GM19467 (cell line): ENCODE results near the gene PLPP7.
"Not testable (repeated sequence)": the region's sequence is repeated elsewhere in the genome, so short reads cannot be mapped to it uniquely, and the experiment has no call there.

Experiments
- ATAC-seq: cut with Tn5 transposase; IDR thresholded peaks from one replicate; pipeline ENCODE4 v1.9.1; 2021; ENCODE audit warnings: mild to moderate bottlenecking, moderate library complexity; ENCODE audit not compliant: unreplicated experiment

PLPP7 gene

DNA sequence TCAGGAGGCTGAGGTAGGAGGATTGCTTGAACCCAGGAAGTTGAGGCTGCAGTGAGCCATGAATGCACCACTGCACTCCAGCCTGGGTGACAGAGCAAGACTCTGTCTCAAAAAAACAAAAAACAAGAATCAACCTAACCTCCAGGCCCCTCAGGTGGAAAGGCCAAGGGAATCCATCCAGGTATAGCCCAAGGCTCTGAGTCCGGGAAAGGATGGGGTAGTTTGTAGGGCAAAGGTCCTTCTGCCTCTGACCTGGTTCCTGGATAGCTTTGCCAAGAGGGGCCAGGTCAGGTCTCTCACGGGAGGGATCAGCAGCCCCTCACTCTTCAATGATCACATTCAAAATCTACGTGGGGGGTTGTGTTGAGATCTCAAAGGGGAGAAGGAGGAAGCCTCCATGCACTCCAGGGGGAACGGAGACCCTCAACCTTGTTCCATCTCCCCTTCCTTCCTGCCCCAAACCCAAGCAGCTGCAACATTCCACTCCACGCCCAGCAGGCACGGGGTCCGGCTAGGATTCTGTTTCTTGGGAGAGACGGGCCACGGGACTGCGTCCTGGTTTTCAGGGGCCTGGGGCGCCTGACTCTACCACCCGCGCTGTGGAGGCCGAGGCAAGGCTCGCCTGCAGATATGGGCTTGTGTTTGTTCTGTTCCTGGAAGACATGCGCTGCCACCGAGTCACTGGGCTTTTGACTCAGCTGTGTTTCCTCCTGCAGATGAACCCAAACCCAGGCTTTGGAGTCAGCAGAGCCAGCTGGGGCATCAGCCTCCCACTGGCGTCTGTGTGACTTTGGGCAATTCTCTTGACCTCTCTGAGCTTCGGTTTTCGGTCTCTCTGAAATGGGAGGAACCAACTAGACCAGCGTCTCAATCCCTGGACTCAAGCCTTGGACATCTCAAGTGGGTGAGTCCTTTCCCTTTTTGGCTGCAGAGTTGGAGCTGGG is 35.5 kb downstream of the PLPP7 start:
- no peak for ATAC-seq

DNA sequence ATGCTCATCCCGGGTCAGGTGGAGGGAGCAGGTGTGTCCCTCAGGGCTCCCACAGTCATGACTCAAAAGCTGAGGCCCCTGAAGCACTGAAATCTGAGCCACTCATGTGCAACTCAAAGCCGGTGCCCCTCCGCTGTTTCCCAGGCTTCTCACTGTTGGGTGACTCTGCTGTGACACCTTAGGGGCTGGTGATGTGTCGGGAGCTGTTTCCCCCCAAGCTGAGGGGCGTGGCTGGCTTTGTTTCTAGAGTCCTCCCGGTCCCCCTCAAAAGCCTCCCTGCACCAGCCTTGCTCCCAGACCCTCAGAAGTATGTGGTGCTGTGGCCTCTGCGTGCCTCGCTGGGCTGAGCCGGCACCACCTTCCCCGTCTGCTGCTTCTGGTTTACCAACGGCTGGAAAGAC is 39.7 kb downstream of the PLPP7 start:
- ATAC-seq, result no peak

DNA sequence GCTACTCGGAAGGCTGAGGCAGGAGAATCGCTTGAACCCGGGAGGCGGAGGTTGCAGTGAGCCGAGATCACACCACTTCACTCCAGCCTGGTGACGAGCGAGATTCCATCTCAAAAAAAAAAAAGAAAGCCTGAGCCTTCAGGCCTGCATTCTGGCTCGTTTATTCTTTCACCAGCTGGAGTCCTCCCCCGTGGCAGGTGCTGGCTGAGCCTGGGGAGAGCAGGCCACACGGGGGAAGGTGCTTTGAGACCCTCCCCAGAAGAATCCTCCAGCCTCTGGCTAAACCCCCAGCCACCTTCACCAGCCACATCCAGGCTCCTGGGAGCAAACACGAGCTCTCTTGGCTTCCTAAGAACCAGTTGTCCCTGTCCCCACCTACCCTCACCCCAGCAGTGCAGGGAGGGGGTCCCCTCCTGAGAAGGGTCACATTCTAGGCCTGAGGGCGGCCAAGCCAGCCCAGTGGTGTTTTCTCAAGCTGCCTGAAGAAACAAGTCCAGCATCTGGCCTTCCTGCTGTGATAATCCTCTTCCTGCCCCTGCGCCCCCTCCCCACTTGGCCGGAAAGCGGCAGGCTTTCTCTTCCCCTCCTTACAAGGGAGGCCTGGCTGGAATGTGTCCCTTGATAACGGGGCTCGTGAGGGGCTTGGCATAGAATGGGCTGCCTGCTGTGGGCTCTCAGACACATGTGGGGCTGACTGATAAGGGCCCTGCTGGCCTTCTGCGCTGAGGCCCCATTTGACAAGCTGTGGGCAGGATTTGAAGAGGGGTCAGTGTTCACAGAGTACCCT is 41.5 kb downstream of the PLPP7 start:
- ATAC-seq, result no peak

DNA sequence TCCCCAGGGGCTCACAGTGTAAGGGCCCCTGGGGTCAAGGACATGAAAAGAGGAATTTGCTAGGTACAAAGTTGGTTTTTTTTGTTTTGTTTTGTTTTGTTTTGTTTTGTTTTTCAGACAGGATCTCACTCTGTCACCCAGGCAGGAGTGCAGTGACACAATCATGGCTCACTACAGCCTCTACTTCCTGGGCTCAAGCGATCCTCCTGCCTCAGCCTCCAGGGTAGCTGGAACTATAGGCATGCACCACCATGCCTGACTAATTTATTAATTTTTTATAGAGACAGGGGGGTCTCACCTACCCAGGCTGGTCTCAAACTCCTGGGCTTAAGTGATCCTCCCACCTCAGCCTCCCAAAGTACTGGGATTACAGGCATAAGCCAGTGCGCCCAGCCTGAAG is 42.5 kb downstream of the PLPP7 start:
- ATAC-seq, result not testable (repeated sequence)

DNA sequence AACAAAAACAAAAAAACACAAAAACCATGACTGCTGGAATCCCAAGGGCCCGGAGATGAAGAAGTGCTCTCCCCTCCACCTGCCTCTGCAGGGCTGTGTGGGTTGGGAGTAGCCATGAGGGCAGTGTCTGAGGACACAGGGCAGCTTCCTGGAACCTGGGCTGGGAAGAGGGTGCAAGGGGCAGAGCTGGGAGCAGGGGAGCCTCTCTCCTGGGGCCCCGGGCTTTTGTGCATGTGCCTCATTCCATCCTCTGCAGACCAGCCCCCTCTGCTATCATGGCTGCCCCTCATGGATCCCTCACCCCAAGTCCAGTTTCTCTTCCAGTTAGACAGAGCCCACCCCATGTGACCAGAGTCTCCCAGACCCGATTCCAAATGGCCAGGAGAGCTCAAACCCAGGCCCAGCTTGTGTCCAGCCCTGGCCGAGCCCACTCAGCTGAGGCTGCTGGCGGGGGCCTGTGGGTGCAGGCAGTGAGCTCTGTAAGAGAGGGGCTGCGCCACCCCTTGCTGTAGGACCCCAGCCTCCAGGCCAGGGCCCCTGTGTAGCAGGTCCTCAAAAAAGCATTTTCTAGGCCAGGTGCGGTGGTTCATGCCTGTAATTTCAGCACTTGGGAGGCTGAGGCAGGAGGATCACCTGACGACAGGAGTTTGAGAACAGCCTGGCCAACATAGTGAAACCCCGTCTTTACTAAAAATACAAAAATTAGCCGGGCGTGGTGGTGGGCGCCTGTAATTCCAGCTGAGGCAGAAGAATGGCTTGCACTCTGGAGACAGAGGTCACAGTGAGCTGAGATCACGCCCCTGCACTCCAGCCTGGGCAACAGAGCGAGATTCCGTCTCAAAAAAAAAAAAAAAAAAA is 44.5 kb downstream of the PLPP7 start:
- ATAC-seq, result no peak

DNA sequence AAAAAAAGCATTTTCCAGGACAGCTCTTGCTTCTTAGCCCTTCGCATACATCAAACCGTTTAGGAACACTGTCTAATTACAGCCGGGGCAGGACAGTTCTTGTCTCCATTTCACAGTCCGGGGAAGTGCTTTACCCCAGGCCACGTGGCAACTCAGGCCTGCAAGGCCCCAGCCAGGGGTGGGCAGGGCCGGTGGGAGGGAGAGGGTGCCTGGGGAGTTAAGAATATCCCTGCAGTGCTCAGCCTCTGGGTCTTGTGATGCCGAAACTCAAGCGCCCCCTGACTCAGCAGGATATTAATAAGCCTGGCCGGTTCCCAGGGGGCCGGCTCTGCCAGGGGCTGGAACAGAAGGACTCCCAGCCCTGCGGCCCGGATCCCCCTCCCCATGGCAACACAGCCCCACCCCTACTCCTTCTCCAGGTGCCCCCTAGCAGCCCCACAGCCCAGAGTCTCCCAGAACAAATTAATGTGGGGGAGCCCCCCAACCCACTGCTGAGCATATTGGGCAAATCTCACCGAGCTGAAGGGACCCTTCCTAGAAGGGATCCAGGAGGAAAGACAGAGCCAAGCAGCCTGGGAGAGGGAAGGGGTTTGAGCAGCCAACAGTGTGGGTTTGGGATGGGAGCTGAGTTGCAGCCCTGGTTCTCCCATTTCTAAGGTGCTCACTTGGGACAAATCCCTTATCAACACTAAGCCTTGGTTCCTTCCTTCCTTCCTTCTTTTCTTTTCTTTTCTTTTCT is 45.3 kb downstream of the PLPP7 start:
- ATAC-seq, result no peak

DNA sequence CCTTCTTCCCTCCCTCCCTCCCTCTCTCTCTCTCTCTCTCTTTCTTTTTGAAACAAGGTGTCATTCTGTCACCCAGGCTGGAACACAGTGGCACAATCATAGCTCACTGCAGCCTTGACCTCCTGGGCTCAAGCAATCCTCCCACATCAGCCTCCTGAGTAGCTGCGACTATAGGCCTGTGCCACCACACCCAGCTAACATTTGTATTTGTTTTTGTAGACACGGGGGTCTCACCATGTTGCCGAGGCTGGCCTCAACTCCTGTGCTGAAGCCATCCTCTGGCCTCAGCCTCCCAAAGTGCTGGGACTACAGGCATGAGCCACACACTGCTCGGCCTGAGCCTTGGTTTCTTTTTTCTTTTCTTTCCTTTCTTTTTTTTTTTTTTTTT is 45.8 kb downstream of the PLPP7 start:
- ATAC-seq, result no peak

DNA sequence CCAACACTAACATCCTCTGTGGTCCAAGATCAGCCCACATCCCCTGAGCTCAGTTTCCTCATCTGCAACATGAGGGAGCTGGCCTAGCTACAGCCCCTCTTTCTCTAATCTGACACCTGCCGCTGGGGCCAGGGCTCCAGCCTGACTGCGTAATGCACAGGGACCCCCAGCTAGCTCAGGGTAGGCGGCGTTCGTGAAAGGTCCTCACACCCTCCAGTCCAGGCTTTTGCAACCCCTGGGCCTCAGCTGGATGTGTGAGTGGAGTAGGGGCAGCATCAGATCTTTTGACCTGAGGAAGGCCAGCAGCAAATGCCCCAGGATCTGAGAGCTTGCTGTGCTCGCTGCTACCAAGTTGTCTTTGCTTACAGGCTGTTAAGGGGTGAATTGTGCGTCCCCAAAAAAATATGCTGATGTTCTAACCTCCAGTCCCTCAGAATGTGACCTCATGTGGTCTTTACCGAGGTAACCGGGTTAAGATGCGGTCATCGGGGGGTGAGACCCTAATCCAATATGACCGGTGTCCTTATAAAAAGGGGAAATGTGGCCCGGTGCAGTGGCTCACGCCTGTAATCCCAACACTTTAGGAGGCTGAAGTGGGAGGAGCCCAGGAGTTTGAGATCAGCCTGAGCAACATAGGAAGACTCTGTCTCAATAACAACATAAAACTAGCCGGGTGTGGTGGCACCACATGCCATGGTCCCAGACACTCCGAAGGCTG is 47.8 kb downstream of the PLPP7 start:
- ATAC-seq, result no peak

DNA sequence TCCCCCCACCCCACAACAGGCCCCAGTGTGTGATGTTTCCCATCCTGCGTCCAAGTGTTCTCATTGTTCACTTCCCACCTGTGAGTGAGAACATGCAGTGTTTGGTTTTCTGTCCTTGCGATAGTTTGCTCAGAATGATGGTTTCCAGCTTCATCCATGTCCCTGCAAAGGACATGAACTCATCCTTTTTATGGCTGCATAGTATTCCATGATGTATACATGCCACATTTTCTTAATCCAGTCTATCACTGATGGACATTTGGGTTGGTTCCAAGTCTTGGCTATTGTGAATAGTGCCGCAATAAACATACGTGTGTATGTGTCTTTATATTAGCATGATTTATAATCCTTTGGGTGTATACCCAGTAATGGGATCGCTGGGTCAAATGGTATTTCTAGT is 49.7 kb downstream of the PLPP7 start:
- not testable (repeated sequence) for ATAC-seq

DNA sequence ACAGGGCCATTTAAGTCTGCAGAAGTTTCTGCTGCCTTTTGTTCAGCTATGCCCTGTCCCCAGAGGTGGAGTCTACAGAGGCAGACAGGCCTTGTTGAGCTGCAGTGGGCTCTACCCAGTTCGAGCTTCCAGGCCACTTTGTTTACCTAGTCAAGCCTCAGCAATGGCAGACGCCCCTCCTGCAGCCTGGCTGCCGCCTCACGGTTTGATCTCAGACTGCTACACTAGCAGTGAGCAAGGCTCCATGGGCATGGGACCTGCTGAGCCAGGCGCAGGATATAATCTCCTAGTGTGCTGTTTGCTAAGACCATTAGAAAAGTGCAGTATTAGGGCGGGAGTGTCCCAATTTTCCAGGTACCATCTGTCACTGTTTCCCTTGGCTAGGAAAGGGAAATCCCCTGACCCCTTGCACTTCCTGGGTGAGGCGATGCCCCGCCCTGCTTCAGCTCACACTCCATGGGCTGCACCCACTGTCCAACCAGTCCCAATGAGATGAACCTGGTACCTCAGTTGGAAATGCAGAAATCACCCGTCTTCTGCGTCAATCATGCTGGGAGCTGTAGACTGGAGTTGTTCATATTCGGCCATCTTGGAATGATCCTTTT is 55.5 kb downstream of the PLPP7 start:
- not testable (repeated sequence) for ATAC-seq

DNA sequence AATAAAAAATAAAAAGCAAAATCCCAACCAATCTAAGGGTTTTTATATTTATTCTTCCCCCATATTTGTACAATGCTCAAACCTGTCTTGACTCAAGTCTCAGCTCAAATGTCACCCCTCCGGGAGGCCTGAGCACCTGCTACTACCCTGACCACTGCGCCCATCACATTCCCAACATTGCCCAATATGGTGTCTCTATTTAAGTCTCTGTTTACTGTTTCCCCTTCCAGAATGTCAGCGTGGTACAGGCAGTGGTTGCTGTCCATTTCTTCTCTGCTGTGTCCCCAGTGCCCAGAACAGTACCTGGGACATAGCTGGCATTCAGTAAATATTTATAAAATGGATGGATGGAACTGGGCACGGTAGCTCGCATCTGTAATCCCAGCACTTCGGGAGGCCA is 57.0 kb downstream of the PLPP7 start:
- no peak for ATAC-seq

DNA sequence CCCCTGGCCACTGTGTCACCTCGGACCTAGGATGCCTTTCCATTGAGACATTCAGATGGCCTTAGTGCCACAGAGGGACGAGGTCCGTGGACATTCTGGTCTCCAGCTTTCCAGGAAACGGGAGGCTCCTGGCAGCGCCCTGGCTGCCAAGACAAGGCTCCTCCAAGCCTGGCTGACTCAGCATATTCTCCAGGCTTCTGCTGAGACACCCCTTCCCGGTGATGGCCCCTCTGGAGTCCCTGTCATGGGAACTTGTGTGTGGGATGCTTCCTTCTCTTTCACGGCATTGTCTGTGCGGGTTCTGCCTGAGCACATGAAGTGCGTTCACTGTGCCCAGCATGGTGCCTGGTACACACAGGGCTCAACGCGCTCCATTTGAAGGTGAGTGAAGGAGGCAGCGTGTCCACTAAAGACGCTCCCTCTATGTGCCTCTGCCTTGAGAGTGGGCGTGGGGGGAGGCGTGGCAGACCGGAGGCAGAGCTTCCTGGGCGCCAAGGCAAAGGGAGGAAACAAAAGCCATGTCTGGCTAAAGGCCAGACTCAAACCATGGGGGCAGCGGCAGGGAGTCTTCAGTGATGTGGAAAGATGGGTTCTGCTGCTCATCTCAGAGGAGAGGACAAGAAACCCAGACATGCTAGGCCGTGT is 58.0 kb downstream of the PLPP7 start:
- ATAC-seq, result no peak

DNA sequence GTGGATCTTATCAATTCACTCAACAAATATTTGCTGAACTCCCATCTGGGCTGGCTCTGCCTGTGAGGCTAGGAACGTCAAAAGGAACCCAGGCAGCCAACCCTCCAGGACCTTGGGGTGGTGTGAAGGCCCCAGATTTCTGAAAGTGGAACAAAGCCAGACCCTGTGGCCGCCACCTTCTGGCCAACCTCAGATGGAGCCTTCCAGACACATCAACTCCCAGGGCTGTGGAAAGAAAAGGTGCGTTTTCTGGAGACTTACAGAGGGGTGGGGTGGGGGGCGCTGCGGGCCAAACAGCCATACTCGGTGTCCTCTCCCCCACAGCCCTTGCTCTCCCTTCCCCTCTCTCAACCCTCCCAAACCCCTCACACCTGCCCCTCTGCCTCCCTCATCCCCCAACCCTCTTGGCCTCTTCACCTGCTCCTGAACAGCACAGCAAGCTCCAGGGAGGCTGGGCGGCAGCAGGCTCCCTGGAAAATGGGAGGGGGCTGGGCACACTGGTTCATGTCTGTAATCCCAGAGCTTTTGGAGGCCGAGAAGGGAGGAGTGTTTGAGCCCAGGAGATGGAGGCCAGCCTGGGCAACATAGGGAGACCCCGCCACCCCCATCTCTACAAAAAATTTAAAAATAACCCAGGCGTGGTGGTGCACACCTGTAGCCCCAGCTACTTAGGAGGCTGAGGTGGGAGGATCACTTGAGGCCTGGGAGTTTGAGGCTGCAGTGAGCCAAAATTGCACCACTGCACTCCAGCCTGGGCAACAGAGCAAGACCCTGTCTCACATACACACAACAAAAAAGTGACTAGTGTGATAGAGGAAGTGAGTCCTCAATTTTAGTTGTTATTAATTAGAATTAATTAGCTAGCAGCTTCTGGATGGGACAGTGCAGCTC is 59.4 kb downstream of the PLPP7 start:
- no peak for ATAC-seq

DNA sequence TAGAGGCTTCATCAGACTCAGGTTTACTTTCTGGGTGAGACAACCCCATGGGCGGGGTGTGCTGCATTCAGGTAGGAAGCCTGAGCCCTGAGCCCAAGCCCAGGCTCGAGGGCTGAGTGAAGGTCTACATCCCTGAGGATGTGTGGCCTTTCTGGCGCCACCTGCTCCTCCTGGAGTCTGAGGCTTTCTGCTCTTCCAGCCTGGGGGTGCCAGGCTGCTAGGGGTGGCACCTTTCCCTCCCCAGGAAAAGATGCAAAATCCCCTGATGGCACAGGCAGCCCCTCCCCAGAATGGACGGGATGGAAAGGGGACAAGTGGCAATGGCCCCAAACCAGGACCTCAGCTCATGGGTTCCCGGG is 60.0 kb downstream of the PLPP7 start:
- no peak for ATAC-seq

DNA sequence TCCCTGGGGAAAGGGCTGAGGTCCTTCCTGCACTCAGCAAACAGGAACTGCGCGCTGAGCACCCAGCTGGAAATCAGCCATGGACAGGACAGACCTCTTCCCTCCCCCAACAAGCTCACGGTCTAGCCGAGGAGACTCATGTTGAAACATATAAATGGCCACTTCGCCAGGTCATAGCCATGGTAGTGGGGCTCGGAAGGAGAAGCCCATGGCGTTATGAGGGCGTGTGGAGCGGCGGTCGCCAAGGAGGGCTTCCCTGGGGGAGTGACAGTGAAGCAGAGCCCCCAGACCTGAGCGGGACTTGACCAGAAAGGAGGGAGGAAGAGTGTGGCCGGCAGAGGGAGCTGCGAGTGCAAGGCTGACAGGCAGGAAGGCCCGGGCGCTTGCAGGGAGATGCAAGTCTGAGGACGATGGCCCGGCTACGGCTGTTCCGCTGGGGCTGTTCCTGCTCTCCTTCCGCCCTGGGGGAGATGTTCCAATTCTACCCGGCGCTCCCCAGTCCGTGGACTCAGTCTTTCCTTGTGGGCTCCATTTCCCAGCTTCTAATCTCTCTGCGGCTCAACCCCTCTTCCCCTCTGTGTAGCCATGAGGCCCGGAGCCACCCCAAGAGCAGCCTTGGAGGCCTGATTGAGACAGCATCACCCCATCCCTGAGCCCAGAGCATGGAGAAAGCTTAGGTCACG is 60.5 kb downstream of the PLPP7 start:
- no peak for ATAC-seq

DNA sequence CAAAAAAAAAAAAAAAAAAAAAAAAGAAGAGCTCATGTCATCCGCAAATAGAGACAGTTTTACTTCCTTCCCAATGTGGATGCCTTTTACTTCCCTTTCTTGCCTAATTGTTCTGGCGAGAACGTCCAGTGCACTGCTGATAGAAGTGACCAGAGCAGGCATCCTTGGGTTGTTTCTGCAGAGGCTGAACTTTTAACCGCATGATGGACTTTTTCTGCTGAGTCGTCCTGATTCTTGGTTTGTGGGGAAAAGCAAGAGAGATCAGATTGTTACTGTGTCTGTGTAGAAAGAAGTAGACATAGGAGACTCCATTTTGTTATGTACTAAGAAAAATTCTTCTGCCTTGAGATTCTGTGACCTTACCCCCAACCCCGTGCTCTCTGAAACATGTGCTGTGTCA is 67.0 kb downstream of the PLPP7 start:
- ATAC-seq, result not testable (repeated sequence)

DNA sequence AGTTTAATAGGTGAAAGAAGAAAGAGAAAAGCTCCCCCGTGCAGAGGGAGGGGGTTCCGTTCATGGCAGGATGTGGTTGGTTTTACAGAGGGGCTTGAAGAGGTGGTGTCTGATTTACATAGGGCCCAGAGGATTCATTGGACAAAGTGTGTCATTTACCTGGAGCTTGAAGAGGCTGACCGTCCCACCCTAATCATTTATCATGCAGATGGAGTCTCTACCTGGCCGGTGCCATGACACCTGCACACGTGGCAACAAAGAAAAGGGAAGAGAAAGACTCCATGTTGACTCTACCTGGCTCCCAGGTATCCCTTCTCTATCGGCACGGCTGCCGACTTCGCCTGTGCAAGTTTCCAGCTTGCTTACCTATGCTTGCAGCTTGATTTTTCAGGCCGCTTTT is 69.0 kb downstream of the PLPP7 start:
- ATAC-seq, result no peak
